ENCODE measurements around the gene B3GNT2.
A peak's percentile ranks its signal among the peaks of the same experiment; 100 is the strongest.
"Not testable (repeated sequence)": the region's sequence is repeated elsewhere in the genome, so short reads cannot be mapped to it uniquely, and the experiment has no call there.

The B3GNT2 gene, protein sequence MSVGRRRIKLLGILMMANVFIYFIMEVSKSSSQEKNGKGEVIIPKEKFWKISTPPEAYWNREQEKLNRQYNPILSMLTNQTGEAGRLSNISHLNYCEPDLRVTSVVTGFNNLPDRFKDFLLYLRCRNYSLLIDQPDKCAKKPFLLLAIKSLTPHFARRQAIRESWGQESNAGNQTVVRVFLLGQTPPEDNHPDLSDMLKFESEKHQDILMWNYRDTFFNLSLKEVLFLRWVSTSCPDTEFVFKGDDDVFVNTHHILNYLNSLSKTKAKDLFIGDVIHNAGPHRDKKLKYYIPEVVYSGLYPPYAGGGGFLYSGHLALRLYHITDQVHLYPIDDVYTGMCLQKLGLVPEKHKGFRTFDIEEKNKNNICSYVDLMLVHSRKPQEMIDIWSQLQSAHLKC

DNA sequence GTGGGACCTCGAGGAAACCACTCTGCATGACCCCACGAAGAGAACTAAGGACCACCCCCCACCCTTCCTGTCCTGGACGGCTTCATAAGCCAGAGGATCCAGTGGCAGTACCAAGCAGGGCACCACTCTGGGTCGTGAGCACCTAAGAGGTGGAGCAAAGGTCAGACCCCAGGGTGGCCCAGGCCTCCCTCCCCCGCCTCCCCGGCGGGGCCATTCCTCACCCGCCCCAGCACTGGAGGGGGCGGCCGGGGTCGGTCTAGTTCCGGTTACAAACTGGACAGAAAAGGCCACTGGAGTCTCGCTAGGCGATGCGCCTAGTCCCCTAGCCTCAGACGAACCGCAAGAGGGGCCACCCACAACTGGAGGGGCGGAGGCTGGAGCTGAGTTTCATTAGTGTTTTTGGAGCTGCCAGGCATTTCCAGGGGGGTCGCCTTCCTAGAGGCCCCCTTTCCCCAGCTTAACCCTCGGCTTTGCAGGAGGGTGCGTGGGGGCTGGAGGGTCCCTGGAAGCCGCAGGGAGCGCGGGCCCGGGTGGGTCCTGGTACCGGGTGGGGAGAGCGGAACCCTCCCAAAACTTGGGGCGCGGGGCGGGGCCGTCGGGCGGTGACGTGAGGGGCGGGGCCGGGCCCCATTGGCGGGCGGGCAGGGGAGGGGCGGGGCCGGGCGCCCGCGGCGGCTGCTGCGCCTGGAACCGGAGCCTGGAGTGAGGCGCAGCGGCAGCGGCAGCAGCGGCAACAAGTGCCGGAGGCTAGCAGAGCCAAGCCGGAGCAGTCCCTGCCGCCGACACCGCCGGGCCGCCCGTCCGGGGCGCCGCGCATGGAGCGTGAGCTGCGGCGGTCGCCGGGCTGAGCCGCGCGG is at the start of gene B3GNT2:
Gene B3GNT2 (plus strand): TSS at position 695 of the 857 bp plus-strand sequence. CDS start 26,106 bp downstream, outside the sequence.
- DNase-seq, result peak; percentile 52

DNA sequence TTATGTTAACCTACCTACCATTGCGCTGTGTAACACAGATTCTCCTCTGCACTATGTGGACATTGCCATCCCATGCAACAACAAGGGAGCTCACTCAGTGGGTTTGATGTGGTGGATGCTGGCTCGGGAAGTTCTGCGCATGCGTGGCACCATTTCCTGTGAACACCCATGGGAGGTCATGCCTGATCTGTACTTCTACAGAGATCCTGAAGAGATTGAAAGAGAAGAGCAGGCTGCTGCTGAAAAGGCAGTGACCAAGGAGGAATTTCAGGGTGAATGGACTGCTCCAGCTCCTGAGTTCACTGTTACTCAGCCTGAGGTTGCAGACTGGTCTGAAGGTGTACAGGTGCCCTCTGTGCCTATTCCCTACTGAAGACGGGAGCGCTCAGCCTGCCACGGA is 49.1 kb upstream of the B3GNT2 start:
- not testable (repeated sequence) for DNase-seq

DNA sequence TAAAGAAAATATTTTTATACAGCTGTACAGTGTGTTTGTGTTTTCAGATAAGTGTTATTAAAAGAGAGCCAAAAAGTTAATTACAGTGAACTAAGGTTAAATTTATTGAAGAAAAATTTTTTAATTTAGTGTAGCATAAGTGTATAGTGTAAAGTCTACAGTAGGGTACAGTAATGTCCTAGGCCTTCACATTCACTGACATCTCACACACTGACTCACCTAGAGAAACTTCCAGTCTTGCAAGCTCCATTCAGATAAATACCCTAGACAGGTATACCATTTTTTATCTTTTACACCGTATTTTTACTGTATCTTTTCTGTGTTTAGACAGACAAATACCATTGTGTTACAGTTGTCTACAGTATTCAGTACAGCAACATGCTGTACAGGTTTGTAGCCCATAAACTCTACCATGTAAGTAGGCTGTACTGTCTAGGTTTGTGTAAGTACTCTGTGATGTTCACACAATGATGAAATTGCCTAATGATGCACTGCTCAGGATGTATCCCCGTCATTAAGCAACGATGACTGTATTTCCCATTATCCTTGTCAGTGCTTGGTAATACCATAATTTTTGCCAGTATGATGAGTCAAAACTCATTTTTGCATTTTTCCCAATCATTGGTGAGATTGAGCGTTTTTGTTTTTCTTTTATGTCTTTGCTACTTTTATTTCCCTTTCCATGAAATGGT is 48.2 kb upstream of the B3GNT2 start:
- DNase-seq, result no peak

DNA sequence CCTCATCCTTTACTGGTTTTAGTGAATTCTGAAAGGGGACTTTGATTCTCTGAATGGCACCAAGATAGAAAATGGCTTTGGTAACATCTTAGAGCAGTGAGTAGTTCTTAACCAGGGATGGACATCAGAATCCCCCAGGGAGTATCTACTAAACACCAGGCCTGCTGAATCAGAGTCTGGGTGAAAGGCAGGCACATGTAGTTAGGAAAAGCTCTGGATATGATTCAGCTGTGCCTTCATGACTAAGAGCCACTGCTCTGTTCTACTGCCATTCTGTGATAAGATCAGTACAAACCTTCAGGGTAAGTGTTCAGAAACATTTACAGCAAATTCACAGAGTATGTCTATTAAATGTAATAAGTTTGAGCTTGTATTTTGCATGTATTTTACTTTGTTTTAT is 46.2 kb upstream of the B3GNT2 start:
- DNase-seq, result no peak

DNA sequence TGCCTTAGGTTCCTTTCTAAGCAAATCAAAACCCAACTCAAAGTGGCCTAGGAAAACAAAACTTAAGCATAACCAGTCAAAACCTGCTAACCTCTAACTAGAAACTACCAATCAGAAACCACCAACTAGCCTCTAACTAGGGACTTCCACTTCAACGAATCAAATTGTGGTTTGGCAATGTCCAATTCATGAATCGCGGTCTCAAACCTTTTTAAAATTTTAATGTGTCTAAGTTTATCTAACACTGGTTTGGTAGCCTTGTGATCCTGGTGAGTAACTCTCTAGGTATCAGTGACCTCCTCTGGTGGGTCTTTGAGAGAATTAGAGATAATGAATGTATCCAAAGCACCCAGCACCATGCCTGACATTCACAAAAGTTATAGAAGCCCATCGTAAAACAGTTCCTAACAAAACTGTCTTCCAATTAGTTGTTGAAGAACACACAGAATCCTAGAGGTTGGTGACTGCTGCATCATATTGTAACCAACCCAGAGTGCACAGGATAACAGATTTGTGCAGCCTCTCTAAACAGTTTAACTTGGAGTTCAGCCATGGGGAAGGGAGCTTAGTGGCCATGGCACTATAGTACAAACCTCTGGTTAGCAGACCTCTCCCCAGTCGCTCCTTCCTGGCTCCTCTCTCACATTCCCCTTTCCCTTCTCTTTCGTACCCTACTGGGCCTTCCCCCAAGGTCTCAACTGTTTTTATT is 45.2 kb upstream of the B3GNT2 start:
- DNase-seq, result no peak

DNA sequence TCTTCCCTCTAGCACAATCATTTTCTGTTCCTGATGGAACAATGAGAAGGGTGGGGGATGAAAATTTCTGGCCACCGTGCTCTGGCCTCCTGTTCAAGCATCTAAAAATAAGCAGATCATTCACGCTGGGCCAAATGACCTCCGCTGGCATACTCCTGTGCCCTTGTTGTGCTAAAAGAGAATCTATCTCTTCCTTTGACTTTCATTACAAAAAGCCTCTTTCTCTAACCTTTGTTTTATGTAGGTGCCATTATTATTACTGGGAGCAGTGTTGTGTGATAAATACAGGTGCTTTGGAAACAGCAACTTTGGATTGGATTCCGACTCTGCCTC is 44.6 kb upstream of the B3GNT2 start:
- DNase-seq, result no peak

DNA sequence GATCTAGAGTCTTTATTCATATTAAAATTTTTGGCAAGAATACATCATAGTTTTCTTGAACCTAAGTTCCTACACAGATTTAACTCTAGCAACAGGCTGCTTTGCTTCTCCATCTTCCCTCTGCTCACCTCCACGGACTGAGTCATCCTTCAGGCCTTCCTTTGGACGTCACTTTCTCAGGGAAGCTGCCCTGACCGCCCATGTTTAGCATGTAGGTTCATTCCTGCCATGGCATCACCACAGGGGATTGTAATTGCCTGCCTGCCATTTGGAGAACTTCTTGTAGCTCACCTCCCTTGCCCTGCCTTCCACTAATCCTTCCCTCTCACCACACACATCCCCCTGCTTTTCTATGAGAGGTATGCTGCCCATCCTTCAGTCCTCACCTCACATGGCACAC is 43.9 kb upstream of the B3GNT2 start:
- DNase-seq, result no peak

DNA sequence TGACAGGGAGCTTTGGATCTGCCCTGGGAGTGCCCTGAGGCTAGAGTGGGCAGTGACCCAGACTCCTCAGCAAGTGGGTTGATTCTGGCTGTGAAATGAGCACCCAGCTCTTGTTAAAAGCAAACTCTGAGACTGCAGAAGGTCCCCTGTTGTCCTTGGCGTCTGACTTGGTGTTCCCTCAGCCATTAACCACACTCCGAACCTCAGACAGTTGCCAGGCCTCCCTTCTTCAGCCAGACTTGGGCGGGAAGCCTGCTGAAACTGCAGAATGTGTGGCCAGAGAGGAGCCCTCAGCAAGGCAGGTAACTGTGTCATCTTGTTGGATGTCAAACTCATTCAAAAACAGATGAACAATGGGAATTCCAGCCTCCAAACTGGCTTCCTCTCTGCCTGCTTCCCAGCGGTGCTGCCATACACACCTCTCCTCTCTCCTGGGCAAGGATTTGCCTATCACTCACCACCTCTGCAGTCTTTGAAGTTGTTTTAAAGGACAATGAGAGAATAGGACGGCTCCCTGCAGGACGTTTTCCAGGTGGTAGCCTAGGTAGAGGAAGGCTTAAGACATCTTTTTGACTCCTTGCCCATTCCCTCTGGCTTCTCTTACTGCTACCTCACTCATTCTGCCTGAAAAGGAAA is 38.9 kb upstream of the B3GNT2 start:
- DNase-seq, result no peak

DNA sequence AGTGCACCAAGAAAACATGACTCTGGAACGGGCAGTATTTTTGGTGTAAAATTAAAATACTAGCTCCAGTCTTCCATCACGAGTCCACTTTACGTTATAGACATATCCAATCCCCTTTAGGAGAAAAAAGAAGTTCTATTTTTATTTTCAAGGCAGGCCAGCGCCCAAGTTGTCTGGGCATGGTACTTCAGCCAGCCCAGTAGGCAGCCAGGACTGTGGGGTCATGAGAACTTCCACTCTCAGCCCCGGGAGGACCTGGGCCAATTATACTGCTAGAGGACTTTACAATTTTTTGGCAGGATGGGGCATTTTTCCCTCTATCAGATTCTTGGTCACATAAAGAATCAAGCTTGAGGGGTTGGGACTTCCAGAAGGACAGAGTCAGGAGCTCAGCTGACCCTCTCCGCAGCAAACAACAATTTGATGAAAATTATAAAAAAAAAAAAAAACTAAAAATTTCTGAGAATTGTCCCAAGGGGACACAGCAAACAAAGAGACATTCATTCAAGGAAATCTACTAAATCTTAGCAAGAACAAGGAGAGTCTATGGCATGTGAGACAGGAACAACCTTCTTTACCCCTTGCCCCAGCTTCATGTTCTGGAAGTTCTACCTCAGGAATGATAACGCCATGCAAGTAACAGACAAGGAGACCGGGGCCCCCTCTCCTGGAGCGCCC is 37.3 kb upstream of the B3GNT2 start:
- no peak for DNase-seq

DNA sequence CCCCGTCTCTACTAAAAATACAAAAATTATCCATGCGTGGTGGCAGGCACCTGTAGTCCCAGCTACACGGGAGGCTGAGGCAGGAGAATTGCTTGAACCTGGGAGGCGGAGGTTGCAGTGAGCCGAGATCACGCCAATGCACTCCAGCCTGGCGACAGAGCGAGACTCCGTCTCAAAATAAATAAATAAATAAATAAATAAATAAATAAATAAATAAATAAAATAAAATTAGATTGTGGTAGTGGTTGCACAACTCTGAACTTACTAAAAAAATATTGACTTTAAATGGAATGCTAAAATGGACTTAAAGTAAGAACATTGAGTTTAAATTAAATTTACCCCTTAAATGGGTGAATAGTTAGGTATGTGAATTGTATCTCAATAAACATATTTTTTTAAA is 35.2 kb upstream of the B3GNT2 start:
- DNase-seq, result not testable (repeated sequence)

DNA sequence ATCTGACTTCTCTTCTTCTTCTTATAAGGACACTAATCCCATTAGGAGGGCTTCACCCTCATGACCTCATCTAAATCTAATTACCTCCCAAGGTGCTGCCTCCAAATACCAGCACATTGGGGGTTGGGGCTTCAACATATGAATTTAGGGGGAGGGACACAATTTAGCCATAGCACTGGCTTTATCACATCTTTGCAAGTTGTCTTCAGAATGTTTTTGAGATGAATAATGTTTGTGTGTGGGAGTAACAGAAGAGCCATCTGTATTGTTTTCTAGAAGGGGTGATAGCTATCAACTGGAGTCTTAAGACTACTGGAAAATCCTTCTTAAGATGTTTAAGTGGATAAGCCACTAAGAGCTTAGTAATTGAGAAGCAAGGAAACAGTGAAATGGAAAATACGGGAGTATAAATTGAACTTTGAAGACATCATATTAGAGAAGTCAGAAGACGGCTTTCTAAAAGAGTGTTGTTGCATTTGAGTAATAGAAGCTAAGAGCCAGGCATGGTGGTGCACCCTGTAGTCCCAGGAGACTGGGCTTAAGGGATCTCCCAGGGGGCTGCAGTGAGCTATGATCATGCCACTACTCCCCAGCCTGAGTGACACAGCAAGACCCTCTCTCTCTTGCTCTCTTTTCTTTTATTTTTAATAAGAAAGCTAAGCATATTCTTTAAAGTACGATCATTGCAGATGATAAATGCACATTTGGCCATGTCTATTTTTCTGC is 32.6 kb upstream of the B3GNT2 start:
- peak; percentile 22 for DNase-seq

DNA sequence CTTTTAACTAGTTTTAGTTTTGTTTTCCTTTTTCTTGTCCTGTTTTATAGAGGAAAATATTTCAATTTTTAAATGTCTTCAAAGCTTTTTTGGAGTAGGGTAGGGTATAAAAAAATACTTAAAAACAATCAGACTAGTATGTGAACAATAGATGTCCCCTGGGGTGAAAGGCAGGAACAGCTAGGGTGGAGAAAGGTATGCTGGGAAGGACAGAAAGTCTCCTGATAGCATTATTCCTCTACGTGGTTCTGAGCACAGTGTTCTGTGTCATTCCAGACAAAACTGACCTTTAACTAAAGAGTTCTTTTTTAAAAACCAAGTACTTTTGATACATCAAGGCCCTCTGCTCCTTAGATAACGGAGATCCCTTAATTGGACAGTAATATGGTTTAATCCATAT is 32.1 kb upstream of the B3GNT2 start:
- no peak for DNase-seq

DNA sequence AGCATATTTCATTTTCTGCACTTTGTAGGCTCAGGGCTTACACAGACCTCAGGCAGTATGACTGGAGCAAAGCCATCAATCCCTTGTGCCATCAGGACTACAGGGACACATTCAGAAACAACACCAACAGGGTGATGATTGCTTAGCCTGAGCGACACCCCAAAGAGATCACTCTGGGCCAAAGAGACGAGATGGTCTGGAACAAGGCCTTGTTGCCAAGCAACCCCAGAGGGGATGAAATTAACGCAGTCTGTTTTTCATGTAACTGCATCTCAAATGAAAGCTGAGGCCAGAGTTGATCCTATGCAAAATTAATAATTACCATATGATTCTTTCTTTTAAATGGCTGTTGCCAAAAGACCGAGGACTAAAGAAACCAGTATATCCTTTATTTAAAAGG is 20.2 kb upstream of the B3GNT2 start:
- no peak for DNase-seq

DNA sequence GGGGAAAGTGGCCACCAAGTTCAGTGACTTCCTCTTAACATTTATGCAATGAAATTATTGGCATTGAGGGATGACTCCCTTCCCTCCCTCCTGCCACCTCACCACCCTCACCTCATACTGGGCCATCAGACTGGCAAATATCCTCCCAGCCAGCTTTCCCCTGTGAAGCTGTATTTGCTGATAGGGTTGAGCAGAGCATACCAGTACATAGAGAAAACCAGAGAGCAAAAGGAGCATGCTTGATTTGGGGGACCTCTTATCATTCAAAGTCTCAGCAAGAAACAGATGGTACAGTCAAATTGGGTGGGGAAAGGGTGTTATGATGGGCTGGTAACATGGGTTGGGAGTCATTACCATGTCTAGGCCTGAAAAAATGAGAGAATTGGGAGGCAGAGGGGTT is 19.1 kb upstream of the B3GNT2 start:
- no peak for DNase-seq

DNA sequence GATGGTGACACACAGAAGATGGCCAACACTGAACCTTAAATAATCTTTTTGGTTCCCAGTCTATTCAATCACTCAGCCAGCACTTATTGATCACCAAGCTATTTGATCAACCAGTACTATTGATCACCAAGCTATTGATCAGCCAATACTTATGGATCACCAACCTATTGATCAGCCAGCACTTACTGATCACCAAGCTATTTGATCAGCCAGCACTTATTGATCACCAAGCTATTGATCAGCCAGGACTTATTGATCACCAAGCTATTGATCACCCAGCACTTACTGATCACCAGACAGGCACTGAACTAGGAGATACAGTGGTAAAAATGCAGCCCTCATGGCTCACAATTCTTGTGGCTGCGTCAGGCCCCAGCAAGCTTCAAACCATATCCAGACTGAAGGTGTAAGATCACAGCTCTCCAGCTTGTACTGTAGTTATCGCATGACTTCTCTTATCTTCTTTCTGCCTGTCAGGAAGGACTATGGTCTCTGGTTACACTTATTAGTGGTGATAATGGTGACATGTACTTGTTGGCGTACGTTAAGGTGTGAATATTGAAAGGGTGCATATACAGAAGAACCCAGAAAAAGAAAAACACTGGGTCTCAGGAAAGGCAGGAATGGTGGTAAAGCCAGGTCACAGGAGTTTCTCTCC is 18.4 kb upstream of the B3GNT2 start:
- DNase-seq, result no peak

DNA sequence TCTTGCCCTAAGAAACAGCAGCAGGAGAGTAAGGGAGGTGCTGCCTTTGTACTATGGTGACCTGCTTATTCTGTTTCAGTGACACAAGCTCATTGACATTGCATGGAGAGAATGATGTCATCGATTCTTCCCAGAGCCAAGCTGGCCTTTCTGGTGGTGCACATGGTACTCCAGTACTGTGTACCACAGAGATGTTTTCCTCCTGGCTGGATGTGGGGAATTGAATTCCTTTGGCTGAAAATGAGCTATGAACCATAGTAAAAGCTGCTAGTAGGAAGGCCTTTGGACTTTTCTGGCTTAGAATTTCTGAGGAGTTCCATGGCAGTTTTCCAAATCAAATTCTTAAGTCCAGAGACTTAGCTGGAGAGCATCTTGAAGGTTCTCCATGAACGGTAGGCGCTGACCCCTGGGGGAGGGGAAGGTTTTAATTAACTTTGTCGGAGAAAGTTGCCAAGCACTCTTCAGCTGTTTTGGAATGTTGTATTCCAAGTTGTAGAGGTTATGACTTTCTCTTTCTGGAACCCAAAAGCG is 17.1 kb upstream of the B3GNT2 start:
- DNase-seq, result no peak

DNA sequence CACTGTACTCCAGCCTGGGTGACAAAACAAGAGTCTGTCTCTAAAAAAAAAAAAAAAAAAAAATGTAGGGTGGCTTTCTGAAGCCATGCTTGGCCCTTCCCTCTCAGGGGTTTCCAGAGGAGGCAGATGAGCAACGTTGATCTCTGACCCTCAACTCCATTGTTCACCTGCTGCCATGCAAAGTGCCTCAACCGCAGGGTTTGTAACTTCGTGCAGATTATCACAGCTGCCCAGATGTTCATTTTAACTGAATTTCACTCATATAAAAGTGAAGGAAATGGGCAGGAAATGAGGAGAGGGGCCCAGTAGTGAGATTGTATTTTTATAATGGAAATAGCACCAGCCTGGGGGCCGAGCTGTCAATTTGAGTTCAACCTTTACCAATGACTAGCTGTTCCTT is 14.9 kb upstream of the B3GNT2 start:
- no peak for DNase-seq

DNA sequence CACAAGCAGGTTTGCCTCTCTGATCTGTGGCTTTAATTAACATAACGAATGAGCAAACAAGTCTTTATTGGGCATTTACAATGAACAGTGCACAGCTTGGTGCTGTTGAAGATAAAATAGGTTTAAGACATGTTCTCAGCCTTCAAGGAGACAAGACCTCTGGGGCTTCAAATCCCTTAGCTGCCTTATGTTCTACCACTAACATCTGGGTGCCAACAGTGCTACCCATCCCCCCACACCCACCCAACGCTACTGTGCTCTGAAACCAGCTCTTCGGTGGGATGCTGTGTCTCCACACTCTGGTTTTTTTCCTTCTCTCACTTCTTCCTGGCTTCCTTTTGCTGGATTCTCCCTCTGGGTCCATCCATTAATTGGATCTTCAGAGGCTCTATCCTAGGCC is 14.1 kb upstream of the B3GNT2 start:
- no peak for DNase-seq

DNA sequence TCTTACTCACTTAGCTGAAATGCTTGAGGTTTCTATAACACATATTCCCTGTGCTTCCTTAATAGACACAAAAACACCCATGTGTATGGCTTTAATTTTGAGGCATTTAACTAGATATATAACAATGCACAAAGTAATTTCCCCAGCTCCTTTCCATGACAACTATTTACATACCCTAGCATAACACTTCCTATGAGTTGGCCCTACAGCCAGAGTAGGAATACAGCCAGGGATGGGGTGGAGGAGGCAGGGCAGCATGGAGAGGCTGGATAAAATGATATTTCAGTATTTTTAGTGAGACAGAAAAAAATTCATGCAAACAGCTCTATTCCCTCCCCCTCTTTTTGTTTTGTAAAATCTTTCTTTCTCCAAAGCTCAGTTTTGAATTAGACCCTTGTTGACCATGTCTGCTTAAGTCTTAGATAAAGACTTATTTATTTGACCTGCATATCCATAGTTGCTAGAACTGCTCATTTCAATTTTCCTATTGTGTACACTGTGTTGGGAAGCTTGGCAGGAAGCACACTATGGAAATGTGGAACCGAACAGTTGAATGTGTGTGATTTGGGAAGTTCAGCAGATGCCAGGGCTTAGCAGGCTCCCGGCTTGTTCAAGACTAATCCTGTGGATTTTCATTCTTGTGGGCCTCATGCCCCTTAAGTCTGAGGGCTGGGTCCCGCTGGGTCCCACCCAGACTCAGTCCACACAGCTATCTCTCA is 11.2 kb upstream of the B3GNT2 start:
- DNase-seq, result no peak

All from NCI-H1436 (cell line).